Prostate gland (tissue), 2 donors: ENCODE measurements around the gene RFTN2.
"Not testable (repeated sequence)": the region's sequence is repeated elsewhere in the genome, so short reads cannot be mapped to it uniquely, and the experiment has no call there.

ENCODE experiments used
- CTCF ChIP-seq, 4 experiments: fragments of 200-600 bp in 2 of 4; fragments of 450-650 bp in 2 of 4; sonication (generic) in 2 of 4; IDR thresholded peaks; 1 replicate in 3 of 4; 2 replicates in 1 of 4; pipeline ENCODE4 v1.5.1; 2016 to 2019; ENCODE audit warnings: antibody characterized with exemption in 4 of 4, mild to moderate bottlenecking in 2 of 4, moderate library complexity in 2 of 4
- POLR2A ChIP-seq: fragments of 450-650 bp; IDR thresholded peaks from one replicate; pipeline ENCODE4 v1.6.1; 2016; ENCODE audit warnings: antibody characterized with exemption, mild to moderate bottlenecking

GRCh38 chr2:197587255-197587654 lies 88.1 kb downstream of the RFTN2 start:
- TF ChIP-seq CTCF (IDR thresholded peaks at IDR 0.05); POLR2A: not testable (repeated sequence)
